Stomach (tissue), 9 donors: ENCODE results near the gene ECI1. TPM values are rescaled to one million over a fixed set of nuclear protein-coding genes. Genes with fewer than 3 reads are reported as not detected.

ENCODE experiments used
- DNase-seq, 2 donors: peaks; one replicate each; pipeline versions ENCODE4 v3.0.0 to v3.0.0-alpha.2; 2013 to 2019
- H3K27ac ChIP-seq, 5 donors: fragments of 200-600 bp in 4 of 5; sonication (generic) in 4 of 5; one replicate each; pipeline ENCODE4 v1.5.1; 2013 to 2019; ENCODE audit warnings: mild to moderate bottlenecking in 1 of 5, moderate library complexity in 1 of 5
- H3K27me3 ChIP-seq, 3 donors: fragments of 200-600 bp; sonication (generic); one replicate each; pipeline ENCODE4 v1.5.1; 2017 to 2019; ENCODE audit warnings: mixed run types in 1 of 3
- H3K36me3 ChIP-seq, 4 donors: fragments of 200-600 bp; sonication (generic); 1 replicate in 3 of 4; 2 replicates in 1 of 4; pipeline ENCODE4 v1.5.1; 2016 to 2019
- H3K4me1 ChIP-seq, 4 donors: fragments of 200-600 bp; sonication (generic); one replicate each; pipeline ENCODE4 v1.5.1; 2016 to 2019
- H3K4me3 ChIP-seq, 4 donors: fragments of 200-600 bp; sonication (generic) in 3 of 4; one replicate each; pipeline ENCODE4 v1.5.1; 2016 to 2019; ENCODE audit warnings: mild to moderate bottlenecking in 1 of 4
- H3K9me3 ChIP-seq, 4 donors: fragments of 200-600 bp; sonication (generic); one replicate each; pipeline ENCODE4 v1.5.1; 2016 to 2019
- EP300 ChIP-seq: sonication (generic); formaldehyde crosslinking; IDR thresholded peaks from one replicate; pipeline ENCODE4 v1.6.1; 2017; ENCODE audit warnings: antibody characterized with exemption
- POLR2A ChIP-seq, 4 donors: fragments of 450-650 bp; IDR thresholded peaks; one replicate each; pipeline ENCODE4 v1.6.1; 2016; ENCODE audit warnings: antibody characterized with exemption in 4 of 4, control low read depth in 2 of 4, mild to moderate bottlenecking in 1 of 4, moderate library complexity in 1 of 4
- POLR2AphosphoS5 ChIP-seq, 3 donors: sonication (generic); formaldehyde crosslinking; IDR thresholded peaks; one replicate each; pipeline ENCODE4 v1.6.1; 2016; ENCODE audit warnings: antibody characterized with exemption in 3 of 3
- WGBS, 5 donors: extraction: QIAGEN DNeasy Blood & Tissue Kit in 3 of 5; methylation state at CpG; one replicate each; pipeline versions ENCODE4 v1.1.5 to v1.1.7; 2013 to 2018; 5-methylcytosine and 5-hydroxymethylcytosine counted together
- intact Hi-C: fragments of 100-400 bp; cut with DNase I; formaldehyde crosslinking; loops from one replicate; pipeline ENCODE4 v1.15.1; 2023; ENCODE audit warnings: low total_unique reads
- polyA plus RNA-seq, 3 donors: library from polyadenylated mRNA; stranded (reverse); fragments of 200-250 nt; gene quantifications; one replicate each; pipeline ENCODE4 v1.2.3, GENCODE V29; 2013
- total RNA-seq, 5 donors: library from RNA; depleted of rRNA; stranded (reverse); fragments of >200 nt; gene quantifications; one replicate each; pipeline versions ENCODE4 v1.1.0 to v1.2.3, GENCODE V29; 2014 to 2016
- TF ChIP-seq, protein P1 (sequence below), 7 experiments: fragments of 450-650 bp in 4 of 7; fragments of 200-600 bp in 3 of 7; sonication (generic) in 3 of 7; IDR thresholded peaks; one replicate each; pipeline ENCODE4 v1.5.1; 2016 to 2019; ENCODE audit warnings: antibody characterized with exemption in 7 of 7, control low read depth in 2 of 7, mild to moderate bottlenecking in 1 of 7
- donor health status: healthy with polysubstance abuse.
- donor health status: Bipolar disorder and iron deficiency.
- donor health status: healthy.

Gene ECI1
- total and polyA plus RNA-seq, 8 donors, result 20.4 to 234 (median 107) TPM

DNA sequence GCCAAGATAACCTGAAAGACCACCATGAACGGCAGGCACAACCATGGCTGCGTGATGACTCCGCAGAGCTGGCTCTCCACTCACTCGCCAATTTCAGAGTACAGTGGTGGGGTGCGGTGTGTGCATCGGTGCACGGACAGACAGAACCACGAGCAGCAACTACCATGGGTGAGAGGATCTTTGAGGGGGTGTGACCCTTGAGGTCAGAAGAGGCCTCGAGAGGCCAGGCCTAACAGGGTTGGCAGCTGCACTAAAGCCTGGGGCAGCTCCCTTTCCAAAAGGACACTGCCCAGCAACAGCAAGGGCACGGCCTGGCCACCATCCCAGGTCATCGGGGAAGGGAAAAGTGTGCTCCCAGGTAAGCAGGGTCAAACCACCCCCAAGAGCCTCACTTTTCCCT, 1.9 kb upstream of the ECI1 start:
- peaks cover 15 to 36% (median 28%) of the 10 kb centered on the region in 4 donors for H3K4me1 ChIP-seq
- H3K36me3 ChIP-seq, result peaks cover 55 to 64% (median 59%) of the 10 kb centered on the region in 4 donors
- H3K27ac ChIP-seq, result no peak overlapping the region
- TF ChIP-seq, protein P1, sequence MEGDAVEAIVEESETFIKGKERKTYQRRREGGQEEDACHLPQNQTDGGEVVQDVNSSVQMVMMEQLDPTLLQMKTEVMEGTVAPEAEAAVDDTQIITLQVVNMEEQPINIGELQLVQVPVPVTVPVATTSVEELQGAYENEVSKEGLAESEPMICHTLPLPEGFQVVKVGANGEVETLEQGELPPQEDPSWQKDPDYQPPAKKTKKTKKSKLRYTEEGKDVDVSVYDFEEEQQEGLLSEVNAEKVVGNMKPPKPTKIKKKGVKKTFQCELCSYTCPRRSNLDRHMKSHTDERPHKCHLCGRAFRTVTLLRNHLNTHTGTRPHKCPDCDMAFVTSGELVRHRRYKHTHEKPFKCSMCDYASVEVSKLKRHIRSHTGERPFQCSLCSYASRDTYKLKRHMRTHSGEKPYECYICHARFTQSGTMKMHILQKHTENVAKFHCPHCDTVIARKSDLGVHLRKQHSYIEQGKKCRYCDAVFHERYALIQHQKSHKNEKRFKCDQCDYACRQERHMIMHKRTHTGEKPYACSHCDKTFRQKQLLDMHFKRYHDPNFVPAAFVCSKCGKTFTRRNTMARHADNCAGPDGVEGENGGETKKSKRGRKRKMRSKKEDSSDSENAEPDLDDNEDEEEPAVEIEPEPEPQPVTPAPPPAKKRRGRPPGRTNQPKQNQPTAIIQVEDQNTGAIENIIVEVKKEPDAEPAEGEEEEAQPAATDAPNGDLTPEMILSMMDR (IDR thresholded peaks at IDR 0.05), result no peak
- TF ChIP-seq EP300 (no peak), POLR2A (IDR thresholded peaks at IDR 0.05) (no peak), POLR2AphosphoS5 (IDR thresholded peaks at IDR 0.05) (no peak)
- intact Hi-C loops, result loop anchor here (10.0 kb wide), 1 partner anchor 48 kb away; the partner anchor contains the start of gene MLST8
- no peak overlapping the region for H3K4me3 ChIP-seq
- H3K9me3 ChIP-seq, result no peaks in the 10 kb centered on the region
- H3K27me3 ChIP-seq, result no peaks in the 10 kb centered on the region
- DNase-seq, result no peak
- 82 to 89% (median 88%) methylated on average over 11 of the region's 11 CpGs for WGBS, 5 donors

- H3K36me3 ChIP-seq, result peaks cover 50 to 58% (median 54%) of the 10 kb centered on the region in 4 donors
- H3K27me3 ChIP-seq, result no peaks in the 10 kb centered on the region
- H3K27ac ChIP-seq, result peak overlapping the region in 1 of 5 donors; percentile 93
- no peak for DNase-seq
- peaks cover 15 to 36% (median 29%) of the 10 kb centered on the region in 4 donors for H3K4me1 ChIP-seq
- no peaks in the 10 kb centered on the region for H3K9me3 ChIP-seq
- H3K4me3 ChIP-seq, result no peak overlapping the region
- intact Hi-C loops, result loop anchor here (10.0 kb wide), 1 partner anchor 48 kb away; the partner anchor contains the start of gene MLST8
- TF ChIP-seq POLR2AphosphoS5 (IDR thresholded peaks at IDR 0.05), result no peak
- TF ChIP-seq, protein P1 (IDR thresholded peaks at IDR 0.05), result no peak
- TF ChIP-seq POLR2A (IDR thresholded peaks at IDR 0.05), result no peak
- no peak for TF ChIP-seq EP300
- WGBS, 5 donors, result 91 to 93% (median 91%) methylated on average over 7 of the region's 7 CpGs
Observed at GRCh38 chr16:2252806-2253148, 1.4 kb upstream of the ECI1 start.

DNA sequence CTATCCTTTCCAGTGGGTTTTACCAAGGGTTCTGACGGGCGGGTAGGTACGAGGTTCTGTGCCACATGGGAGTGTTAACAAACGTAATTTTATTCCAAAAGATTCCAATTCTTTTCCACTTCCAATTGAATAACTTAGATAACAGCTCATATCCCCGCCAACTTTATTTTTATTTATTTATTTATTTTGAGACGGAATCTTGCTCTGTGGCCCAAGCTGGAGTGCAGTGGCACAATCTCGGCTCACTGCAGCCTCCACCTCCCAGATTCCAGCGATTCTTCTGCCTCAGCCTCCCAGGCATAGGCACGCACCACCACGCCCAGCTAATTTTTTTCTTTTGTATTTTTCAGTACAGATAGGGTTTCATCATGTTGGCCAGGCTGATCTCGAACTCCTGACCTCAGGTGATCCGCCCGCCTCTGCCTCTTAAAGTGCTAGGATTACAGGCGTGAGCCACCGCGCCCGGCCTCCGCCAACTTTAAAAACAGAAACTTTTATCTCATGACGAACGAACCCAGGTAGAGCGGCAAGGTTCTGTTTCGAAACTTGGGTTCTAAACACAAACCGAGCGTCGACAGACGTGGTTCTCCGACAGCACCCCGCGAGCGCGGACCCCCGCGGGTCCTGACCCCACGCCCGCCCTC, 613 bp downstream of the ECI1 start:
- Histone ChIP-seq H3K9me3 (no peaks in the 10 kb centered on the region), H3K27me3 (no peaks in the 10 kb centered on the region), H3K4me3 (peak overlapping the region; percentile 67 to 75 (median 71)), H3K27ac (peak overlapping the region; percentile 88 to 99 (median 93)), H3K4me1 (peaks cover 15 to 36% (median 29%) of the 10 kb centered on the region in 4 donors), H3K36me3 (peaks cover 42 to 53% (median 49%) of the 10 kb centered on the region in 4 donors)
- TF ChIP-seq POLR2AphosphoS5 (IDR thresholded peaks at IDR 0.05), result no peak
- no peak for TF ChIP-seq POLR2A (IDR thresholded peaks at IDR 0.05)
- TF ChIP-seq, protein P1 (IDR thresholded peaks at IDR 0.05), result no peak
- no peak for TF ChIP-seq EP300
- DNase-seq, result peak in 1 of 2 donors; percentile 62
- intact Hi-C loops, result loop anchor here (10.0 kb wide), 1 partner anchor 46 kb away; the partner anchor contains the start of gene MLST8
- WGBS, 5 donors, result 3 to 6% (median 5%) methylated on average over 26 to 35 of the region's 35 CpGs

GRCh38 chr16:2246301-2246885, 5.0 kb downstream of the ECI1 start:
- H3K27me3 ChIP-seq, result no peaks in the 10 kb centered on the region
- no peak for DNase-seq
- no peak overlapping the region for H3K27ac ChIP-seq
- 88 to 93% (median 91%) methylated on average over 14 to 18 of the region's 18 CpGs for WGBS, 5 donors
- TF ChIP-seq POLR2A (IDR thresholded peaks at IDR 0.05), result no peak
- no peak for TF ChIP-seq POLR2AphosphoS5 (IDR thresholded peaks at IDR 0.05)
- TF ChIP-seq, protein P1 (IDR thresholded peaks at IDR 0.05), result no peak
- no peak for TF ChIP-seq EP300
- H3K36me3 ChIP-seq, result peaks cover 42 to 63% (median 59%) of the 10 kb centered on the region in 4 donors
- H3K4me3 ChIP-seq, result no peak overlapping the region
- intact Hi-C loops, result no loop called here
- H3K9me3 ChIP-seq, result no peaks in the 10 kb centered on the region
- H3K4me1 ChIP-seq, result peaks cover 8 to 22% (median 15%) of the 10 kb centered on the region in 4 donors
